DOHH2 (cell line): ENCODE data around the gene PTGDR2.

Source experiments
- EZH2phosphoT487 ChIP-seq: fragments of 200-600 bp; sonication (generic); IDR thresholded peaks from 2 replicates; pipeline ENCODE4 v1.6.1; 2017; ENCODE audit warnings: borderline replicate concordance, mild to moderate bottlenecking, antibody characterized with exemption, low read length, moderate library complexity, mixed read lengths
- TF ChIP-seq, protein P1 (sequence below): fragments of 200-600 bp; sonication (generic); IDR thresholded peaks from one replicate; pipeline ENCODE4 v1.5.1; 2014; ENCODE audit warnings: antibody characterized with exemption, mild to moderate bottlenecking, low read depth, low read length; ENCODE audit not compliant: poor library complexity, severe bottlenecking

DNA sequence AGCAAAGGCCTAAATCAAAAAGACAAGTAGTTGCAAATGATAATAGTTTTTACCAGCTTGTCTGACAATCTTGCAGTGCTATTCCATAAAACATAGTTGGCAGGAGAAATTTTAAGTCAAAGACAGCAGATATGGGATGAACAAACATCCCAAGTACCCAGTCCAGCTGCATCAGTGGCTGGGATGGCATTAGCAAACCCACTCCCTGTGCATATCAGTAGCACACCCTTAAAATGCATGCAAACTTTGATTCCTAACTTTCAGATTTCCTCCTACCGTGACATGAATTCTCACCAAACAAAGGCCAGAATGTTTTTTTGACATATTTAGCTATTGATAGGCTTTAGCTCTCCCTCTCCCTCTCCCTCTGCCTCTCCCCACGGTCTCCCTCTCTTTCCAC, 41.6 kb downstream of the PTGDR2 start:
- TF ChIP-seq, protein P1, sequence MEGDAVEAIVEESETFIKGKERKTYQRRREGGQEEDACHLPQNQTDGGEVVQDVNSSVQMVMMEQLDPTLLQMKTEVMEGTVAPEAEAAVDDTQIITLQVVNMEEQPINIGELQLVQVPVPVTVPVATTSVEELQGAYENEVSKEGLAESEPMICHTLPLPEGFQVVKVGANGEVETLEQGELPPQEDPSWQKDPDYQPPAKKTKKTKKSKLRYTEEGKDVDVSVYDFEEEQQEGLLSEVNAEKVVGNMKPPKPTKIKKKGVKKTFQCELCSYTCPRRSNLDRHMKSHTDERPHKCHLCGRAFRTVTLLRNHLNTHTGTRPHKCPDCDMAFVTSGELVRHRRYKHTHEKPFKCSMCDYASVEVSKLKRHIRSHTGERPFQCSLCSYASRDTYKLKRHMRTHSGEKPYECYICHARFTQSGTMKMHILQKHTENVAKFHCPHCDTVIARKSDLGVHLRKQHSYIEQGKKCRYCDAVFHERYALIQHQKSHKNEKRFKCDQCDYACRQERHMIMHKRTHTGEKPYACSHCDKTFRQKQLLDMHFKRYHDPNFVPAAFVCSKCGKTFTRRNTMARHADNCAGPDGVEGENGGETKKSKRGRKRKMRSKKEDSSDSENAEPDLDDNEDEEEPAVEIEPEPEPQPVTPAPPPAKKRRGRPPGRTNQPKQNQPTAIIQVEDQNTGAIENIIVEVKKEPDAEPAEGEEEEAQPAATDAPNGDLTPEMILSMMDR: no peak
- TF ChIP-seq EZH2phosphoT487: no peak
